GM21526 (cell line): ENCODE measurements around the gene MAP6D1.

Source experiments
- ATAC-seq: cut with Tn5 transposase; IDR thresholded peaks from one replicate; pipeline ENCODE4 v1.9.1; 2021; ENCODE audit warnings: moderate library complexity; ENCODE audit not compliant: unreplicated experiment, low FRiP score

The MAP6D1 gene

GRCh38 chr3:183824761-183825455 is 469 bp downstream of the MAP6D1 start:
- ATAC-seq, result no peak

DNA sequence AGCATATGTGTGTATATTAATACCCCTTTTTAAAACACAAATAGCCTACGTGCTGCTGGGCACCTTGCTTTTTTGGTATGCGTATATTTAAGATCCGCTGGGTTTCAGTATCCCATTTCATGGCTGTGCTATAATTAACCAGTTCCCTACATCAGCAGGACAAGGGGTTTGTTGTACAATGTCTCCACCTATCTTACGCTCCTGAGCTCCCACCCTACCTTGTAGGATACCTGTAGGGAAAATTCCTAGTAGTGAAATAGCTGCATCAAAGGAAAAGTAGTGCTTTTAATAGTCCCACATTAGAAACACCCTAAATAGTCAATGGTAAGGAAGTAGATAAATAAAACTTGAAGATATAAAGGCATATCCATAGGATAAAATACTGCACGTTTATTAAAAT is 1.4 kb downstream of the MAP6D1 start:
- ATAC-seq, result no peak

DNA sequence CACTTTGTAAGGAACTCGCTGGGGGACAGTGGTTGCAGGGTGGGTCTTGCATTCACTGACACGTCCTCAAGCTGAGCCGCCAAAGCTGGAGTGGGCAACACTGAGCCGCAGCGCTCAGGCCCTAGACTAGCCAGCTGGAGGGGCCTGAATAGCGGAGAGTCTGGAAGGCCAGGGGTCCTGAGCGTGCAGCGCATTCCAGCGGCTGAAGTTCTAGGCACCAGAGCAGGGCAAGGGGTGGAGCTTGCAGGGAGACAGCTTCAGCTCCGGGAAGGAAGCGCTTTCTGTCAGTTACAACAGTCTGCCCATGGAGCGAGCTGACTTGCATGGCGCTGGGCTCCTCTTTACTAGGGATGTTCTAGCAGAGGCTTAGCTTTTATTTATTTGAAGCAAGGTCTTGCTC is 2.7 kb downstream of the MAP6D1 start:
- ATAC-seq, result no peak

GRCh38 chr3:183819831-183820230 is 5.5 kb downstream of the MAP6D1 start:
- ATAC-seq, result no peak

DNA sequence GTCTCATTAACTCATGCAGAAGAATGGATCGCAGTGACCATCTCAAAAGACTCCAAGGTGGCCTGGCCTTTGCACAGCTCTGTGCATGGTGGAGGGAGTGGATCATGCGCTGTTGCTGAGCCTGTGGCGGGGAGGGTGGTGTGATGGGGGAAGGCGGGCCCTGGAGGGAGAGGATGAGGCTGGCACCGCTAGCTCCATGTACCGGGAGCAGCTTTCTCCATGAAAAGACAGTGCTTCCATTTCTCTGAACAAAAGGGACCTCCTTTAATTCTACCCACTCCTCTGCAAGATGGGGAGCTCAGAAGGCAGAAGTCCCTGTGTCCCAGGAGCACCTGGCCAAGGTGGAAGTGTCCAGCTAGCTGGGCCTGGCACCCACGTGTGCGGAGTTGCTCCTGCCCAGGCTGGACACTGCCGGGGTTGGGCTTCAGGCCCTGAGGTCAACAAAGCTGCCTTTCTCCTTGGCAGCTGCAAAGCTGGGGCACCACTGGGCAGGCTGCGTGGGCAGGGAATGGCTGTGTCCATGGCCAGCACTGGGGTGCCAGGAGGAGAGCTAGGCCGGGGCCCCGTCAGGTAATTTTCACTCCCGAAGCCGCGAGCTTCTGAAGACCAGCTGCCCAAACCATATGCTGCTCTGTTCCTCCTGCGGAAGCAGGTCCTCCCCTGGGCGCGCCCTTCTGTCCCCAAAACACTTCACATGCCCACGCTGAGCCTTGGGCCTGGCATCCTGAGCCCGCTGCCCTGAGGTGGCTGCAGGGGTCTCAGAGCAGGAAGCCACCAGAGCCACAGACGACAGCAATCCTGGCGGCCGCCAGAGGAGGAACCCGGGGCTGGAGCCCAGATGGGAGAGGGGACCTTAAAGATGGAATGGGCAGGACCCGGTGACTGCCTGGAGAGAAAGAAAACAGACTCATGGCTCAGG is 6.4 kb downstream of the MAP6D1 start:
- no peak for ATAC-seq

GRCh38 chr3:183818041-183818620 is 7.2 kb downstream of the MAP6D1 start:
- no peak for ATAC-seq

DNA sequence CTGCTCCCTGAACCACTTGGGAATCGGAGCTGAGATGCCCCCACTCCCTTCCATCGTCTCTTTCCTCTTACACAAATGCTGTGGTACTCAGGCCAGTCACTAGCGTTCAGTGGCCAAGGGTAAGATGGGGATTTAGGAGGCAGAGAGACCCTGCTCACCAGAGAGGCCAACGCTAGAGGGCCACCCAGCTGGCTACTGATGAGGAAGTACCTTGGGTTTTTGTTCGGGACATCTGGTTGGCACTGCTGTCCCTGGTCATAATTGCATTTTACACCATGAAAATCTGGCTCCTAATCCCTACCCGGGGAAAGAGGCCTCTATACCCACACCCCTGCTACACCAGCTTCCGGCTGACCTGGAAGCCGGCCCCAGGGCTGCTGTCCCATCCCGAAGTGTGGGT is 7.7 kb downstream of the MAP6D1 start:
- ATAC-seq, result no peak

DNA sequence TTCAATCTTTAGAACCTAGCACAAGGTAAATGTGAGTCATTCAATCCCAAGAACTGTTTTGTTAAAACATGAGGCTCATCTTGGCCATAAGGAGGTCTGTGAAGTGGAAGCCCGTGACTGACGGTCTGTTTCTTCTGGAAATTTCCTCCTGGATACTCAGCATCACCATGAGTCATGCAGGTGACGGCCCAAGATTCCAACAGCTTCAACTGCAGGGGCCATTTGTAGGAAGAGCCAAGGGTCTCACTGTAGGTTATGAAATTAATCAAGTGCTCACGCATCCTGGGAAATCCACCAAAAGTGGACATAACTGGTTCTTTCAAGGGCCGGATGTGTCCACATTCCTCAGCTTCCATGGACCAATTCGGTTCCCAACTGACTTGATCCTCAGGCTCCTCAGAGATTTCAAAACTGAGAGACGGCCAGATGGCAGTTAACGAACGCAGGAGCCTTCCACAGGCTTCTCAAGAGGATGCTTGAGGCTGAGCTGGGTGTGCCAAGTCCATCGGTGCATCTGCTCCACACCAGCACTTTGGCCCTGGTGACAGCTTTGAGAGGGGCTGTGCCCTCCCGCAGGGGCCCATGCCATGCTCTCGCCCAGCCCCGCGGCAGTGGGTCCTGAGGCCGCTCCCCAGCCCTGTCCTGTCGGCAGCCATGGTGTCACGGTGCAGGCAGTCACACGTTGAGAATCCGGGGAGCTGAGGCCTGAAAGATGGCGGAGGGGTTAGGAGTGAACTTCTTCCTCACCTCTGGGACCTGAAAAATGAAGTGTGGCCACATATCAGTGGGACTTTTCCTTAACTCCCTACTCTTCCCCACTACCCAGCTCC is 8.5 kb downstream of the MAP6D1 start:
- ATAC-seq, result no peak

- ATAC-seq, result no peak
These were observed 9.4 kb downstream of the MAP6D1 start for GRCh38 chr3:183815951-183816475.

GRCh38 chr3:183815563-183815940 is 9.8 kb downstream of the MAP6D1 start:
- no peak for ATAC-seq

GRCh38 chr3:183814240-183814639 is 11.1 kb downstream of the MAP6D1 start:
- no peak for ATAC-seq

DNA sequence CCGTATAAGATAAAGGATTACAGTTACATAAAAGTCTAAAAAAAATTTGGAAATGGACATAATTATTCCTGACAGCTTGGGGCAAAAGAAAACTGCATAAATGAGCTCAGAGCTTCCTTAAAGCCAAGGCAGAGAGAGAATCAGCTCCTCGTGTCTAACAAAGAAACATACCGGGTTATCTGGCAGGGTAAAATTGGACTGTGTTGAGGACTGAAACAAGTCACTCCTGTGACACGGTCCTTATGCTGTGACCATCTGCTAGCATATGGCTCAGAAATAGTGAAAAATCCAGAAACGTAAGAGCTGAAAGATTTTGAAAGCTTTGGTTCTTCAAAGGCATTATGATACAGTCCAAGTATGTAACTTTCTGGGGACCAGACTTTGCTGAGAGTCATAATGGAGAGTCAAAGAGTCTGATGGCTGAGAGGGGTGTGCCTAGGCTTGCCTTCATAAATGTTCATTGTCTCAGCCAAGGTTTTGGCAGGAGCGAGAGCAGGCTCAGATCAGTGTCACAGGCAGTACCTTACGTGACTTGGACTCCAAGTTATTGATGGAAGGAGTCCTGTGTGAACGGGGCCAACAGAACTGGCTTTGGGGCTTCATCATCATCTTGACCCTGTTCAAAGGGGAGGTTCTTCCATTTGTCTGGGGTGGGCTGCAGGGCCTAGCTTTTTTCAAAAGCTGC is 12.5 kb downstream of the MAP6D1 start:
- ATAC-seq, result no peak

DNA sequence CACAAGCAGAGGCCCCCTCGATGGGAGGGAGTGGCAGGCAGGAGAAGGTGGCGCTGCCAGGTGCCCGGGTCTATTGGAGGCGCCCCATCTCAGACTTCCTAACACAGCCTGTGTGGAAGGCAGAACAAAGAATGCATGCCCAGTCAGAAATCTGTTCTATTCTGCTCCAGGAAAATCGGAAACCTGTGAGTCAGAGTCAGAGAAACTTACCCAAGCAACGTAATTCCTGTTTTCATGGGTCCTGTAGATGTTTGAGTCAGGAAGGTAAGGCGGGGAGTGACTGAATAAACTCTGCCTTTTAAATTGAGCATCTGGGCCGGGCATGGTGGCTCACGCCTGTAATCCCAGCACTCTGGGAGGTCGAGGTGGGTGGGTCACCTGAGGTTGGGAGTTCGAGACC is 13.7 kb downstream of the MAP6D1 start:
- no peak for ATAC-seq

GRCh38 chr3:183810643-183811594 is 14.5 kb downstream of the MAP6D1 start:
- ATAC-seq, result no peak

GRCh38 chr3:183809270-183809669 is 16.1 kb downstream of the MAP6D1 start:
- ATAC-seq, result no peak

DNA sequence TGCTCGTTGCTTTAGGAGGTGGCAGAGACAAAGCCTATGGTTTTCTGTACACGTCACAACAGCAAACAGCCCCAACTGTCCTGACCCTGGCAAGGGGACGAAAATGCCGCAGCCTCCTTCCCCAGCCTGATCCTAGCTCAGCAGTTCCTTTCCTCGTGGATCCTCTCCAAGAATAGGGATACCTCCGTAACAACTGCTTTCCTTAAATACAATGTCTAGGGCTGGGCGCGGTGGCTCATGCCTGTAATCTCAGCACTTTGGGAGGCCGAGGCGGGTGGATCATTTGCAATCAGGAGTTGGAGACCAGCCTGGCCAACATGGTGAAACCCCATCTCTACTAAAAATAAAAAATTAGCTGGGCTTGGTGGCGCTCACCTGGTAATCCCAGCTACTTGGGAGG is 17.0 kb downstream of the MAP6D1 start:
- ATAC-seq, result no peak

- no peak for ATAC-seq
These were observed 17.5 kb downstream of the MAP6D1 start for GRCh38 chr3:183807881-183808280.

DNA sequence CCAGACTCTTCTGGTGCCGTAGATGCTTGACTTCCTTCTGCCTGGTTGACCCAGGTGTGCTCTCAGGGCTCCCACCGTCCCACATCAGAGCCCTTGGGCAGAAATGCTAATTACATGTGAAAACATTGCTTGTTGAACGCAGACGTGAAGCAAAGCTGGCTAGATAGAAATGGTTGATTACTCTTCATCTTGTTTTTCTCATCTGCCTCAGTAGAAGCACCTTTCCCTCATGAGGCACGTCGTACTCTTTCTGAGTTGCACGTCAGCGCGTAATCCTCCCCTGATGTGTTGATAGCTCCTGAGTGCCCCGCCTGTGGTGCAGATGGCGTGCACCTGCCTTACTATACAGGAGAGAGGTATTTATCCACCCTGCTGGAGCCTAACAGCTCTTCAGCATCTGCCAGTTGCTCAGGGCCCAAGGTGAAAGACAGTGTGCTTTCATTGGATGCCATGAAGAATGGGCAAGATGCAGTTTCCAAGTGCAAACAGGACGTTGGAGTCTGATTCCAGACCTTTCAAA is 18.1 kb downstream of the MAP6D1 start:
- ATAC-seq, result no peak

DNA sequence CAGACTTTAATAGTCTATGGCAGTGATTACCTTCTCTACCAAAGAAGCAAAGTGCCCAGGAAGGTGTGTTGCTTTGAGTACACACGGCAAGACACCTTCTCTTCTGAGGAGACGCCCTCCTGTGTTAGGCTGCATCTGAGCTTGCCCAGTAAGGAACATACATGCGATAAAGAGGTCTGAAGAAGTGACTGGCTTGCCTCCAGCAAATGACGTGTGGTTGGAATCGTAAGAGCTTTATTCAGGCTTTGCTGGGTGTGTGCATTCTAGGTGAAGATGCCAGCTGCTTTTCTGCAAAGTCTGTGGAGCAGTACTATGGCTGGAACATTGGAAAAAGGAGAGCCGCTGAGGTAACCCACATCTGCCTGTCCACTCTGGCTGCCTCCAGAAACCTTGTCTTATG is 22.4 kb downstream of the MAP6D1 start:
- ATAC-seq, result no peak
